ENCODE results near the gene NOS1AP.

DNA sequence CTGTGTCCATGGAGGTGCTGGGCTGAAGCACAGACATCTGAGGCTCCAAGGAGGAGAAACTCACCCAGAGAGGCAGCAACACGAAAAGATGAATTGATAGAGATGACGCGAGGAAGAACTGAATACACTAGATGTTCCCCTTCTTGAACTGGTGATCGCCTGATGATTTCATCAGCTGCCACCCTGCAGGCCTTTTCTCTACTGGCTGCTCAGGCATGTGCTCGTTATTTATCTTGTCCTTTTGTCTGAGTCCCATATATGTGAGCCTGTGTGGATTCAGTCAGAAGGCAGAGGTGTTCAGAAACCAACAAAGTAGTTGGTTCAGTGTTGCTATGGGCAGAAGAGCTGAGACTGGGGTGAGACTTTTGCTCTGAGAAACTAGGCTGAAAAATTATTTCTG is 202.9 kb downstream of the NOS1AP start:
- TF ChIP-seq, protein P1, sequence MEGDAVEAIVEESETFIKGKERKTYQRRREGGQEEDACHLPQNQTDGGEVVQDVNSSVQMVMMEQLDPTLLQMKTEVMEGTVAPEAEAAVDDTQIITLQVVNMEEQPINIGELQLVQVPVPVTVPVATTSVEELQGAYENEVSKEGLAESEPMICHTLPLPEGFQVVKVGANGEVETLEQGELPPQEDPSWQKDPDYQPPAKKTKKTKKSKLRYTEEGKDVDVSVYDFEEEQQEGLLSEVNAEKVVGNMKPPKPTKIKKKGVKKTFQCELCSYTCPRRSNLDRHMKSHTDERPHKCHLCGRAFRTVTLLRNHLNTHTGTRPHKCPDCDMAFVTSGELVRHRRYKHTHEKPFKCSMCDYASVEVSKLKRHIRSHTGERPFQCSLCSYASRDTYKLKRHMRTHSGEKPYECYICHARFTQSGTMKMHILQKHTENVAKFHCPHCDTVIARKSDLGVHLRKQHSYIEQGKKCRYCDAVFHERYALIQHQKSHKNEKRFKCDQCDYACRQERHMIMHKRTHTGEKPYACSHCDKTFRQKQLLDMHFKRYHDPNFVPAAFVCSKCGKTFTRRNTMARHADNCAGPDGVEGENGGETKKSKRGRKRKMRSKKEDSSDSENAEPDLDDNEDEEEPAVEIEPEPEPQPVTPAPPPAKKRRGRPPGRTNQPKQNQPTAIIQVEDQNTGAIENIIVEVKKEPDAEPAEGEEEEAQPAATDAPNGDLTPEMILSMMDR (conservative IDR thresholded peaks at IDR 0.05): no peak
- no peak for TF ChIP-seq ZFX (IDR thresholded peaks at IDR 0.05)

Measured in C4-2B (cell line).